OCI-LY3 (cell line): ENCODE measurements around the gene RELN.

ENCODE experiments used
- H2AFZ ChIP-seq: fragments of 200-600, 300-600 bp; shearing (Covaris generic); 2 replicates; pipeline ENCODE4 v1.6.0; 2014; ENCODE audit warnings: antibody characterized with exemption, low read depth, low read length
- H3K27ac ChIP-seq: fragments of 200-600, 300-600 bp; sonication (generic); 2 replicates; pipeline ENCODE4 v1.5.1; 2014; ENCODE audit warnings: mild to moderate bottlenecking, low read length, moderate library complexity, mixed read lengths
- H3K27me3 ChIP-seq: fragments of 200-600, 300-600 bp; sonication (generic); 2 replicates; pipeline ENCODE4 v1.6.1; 2014; ENCODE audit warnings: low read depth, low read length, mixed read lengths
- H3K36me3 ChIP-seq: fragments of 200-600, 300-600 bp; sonication (generic); replicated peaks from 2 replicates; pipeline ENCODE3; 2014; ENCODE audit warnings: low read depth, low read length, mixed read lengths
- H3K4me1 ChIP-seq: fragments of 300-600, 200-600 bp; sonication (generic); 2 replicates; pipeline ENCODE4 v1.6.1; 2014; ENCODE audit warnings: low read length, mixed read lengths
- H3K4me2 ChIP-seq: fragments of 200-600, 300-600 bp; sonication (generic); 2 replicates; pipeline ENCODE4 v1.6.1; 2014; ENCODE audit warnings: low read length, mixed read lengths
- H3K4me3 ChIP-seq: fragments of 300-600, 200-600 bp; sonication (generic); 2 replicates; pipeline ENCODE4 v1.5.1; 2014; ENCODE audit warnings: antibody characterized with exemption, mild to moderate bottlenecking, low read length, moderate library complexity
- H3K79me2 ChIP-seq: fragments of 300-600, 200-600 bp; shearing (Covaris generic); 2 replicates; pipeline ENCODE4 v1.6.1; 2014; ENCODE audit warnings: mild to moderate bottlenecking, low read length, mixed read lengths
- H3K9ac ChIP-seq: fragments of 300-600, 200-600 bp; shearing (Covaris generic); 2 replicates; pipeline ENCODE4 v1.6.0; 2014; ENCODE audit warnings: mild to moderate bottlenecking, low read length, moderate library complexity
- H3K9me3 ChIP-seq: fragments of 200-600, 300-600 bp; shearing (Covaris generic); 2 replicates; pipeline ENCODE4 v1.6.1; 2014; ENCODE audit warnings: low read length, mixed read lengths; ENCODE audit not compliant: insufficient read depth
- H4K20me1 ChIP-seq: fragments of 200-600, 300-600 bp; sonication (generic); 2 replicates; pipeline ENCODE4 v1.6.1; 2016; ENCODE audit warnings: low read length, mixed read lengths; ENCODE audit not compliant: insufficient read depth
- EZH2phosphoT487 ChIP-seq: fragments of 200-600 bp; shearing (Covaris generic); IDR thresholded peaks from 2 replicates; pipeline ENCODE4 v1.6.1; 2018; ENCODE audit warnings: antibody characterized with exemption, mixed run types, low read depth
- TF ChIP-seq, protein P1 (sequence below): fragments of 200-600, 300-600 bp; sonication (generic); IDR thresholded peaks from 2 replicates; pipeline ENCODE4 v1.5.1; 2014; ENCODE audit warnings: antibody characterized with exemption, low read length, low read depth

Gene RELN

DNA sequence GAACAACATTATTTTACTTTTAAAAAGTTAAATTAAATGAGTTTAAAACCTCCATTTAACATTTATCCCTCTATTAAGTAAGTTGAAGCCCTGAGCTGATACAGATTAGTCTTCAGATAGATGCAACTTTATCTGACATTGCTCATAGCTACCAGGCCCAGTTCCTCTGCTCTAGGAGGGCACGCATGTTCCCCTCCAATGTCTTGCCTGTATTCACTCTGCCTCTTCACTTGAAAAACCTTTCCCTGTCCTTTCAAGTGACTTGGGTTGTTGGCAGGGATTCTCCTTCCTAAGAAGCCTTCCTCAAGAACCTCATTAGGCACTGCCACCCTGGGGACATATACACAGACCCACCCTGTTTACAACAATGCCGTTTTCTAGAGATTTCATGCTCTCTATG is 270.4 kb downstream of the RELN start:
- Histone ChIP-seq H3K36me3 (no peaks in the 10 kb centered on the region), H3K4me3 (no peak overlapping the region), H3K9ac (no peak overlapping the region), H3K27ac (no peak overlapping the region), H3K79me2 (no peaks in the 10 kb centered on the region), H3K4me2 (no peak overlapping the region), H3K4me1 (no peaks in the 10 kb centered on the region), H2AFZ (no peak overlapping the region), H4K20me1 (no peaks in the 10 kb centered on the region), H3K9me3 (no peaks in the 10 kb centered on the region), H3K27me3 (peaks cover 13% of the 10 kb centered on the region; the same call in 1 of the 2 replicates)
- no peak for TF ChIP-seq EZH2phosphoT487
- TF ChIP-seq, protein P1, sequence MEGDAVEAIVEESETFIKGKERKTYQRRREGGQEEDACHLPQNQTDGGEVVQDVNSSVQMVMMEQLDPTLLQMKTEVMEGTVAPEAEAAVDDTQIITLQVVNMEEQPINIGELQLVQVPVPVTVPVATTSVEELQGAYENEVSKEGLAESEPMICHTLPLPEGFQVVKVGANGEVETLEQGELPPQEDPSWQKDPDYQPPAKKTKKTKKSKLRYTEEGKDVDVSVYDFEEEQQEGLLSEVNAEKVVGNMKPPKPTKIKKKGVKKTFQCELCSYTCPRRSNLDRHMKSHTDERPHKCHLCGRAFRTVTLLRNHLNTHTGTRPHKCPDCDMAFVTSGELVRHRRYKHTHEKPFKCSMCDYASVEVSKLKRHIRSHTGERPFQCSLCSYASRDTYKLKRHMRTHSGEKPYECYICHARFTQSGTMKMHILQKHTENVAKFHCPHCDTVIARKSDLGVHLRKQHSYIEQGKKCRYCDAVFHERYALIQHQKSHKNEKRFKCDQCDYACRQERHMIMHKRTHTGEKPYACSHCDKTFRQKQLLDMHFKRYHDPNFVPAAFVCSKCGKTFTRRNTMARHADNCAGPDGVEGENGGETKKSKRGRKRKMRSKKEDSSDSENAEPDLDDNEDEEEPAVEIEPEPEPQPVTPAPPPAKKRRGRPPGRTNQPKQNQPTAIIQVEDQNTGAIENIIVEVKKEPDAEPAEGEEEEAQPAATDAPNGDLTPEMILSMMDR: no peak

DNA sequence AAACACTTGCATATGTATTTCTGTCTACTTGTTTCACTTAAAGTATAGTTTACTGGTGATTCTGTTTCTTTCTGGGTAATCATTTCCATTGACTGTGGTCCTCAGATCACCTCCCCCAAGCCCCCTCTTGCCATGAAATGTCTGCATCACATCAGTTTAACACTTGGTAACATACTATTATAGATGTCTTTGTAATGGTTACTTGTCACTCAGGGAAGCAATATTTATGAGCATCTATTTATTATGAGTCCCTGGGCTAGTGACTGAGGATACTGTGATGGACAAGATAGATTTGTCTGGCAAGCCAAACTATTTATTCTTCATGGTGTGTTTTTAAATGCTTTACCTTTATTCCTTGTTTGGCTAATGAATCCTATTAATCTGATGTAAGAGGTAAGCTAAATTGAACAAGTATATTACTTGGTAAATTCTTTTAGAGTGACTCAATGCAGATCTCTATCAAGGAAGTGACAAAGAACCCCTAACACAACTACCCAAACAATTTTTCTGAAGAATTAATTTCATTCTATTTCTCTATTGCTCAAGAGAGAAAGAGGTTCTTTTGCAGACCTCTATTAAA is 270.9 kb downstream of the RELN start:
- TF ChIP-seq, protein P1: no peak
- TF ChIP-seq EZH2phosphoT487: no peak
- Histone ChIP-seq H3K27me3 (peaks cover 13% of the 10 kb centered on the region; the same call in 1 of the 2 replicates), H3K4me3 (no peak overlapping the region), H3K9me3 (no peaks in the 10 kb centered on the region), H3K4me1 (no peaks in the 10 kb centered on the region), H3K36me3 (no peaks in the 10 kb centered on the region), H3K9ac (no peak overlapping the region), H3K4me2 (no peak overlapping the region), H4K20me1 (no peaks in the 10 kb centered on the region), H3K27ac (no peak overlapping the region), H2AFZ (no peak overlapping the region), H3K79me2 (no peaks in the 10 kb centered on the region)

DNA sequence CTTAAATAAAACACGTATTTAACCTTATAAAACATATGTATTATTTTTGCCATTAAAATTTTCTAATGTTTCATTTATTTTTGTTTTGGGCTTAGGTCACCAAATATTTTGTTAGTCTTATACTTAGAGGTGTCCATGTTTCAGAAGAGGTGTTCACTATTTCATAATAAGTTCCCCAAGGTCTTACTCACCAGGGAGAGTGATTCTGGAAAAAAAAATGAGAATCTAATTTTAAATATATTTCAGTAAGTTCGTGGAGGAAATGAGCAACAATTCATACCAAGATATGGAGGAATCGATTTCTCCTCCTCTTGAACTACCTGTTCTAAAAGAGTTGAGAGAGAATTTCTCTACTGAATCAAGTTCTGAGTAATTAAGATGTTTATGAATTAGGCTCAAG is 271.9 kb downstream of the RELN start:
- no peaks in the 10 kb centered on the region for H3K79me2 ChIP-seq
- no peaks in the 10 kb centered on the region for H3K36me3 ChIP-seq
- H3K27ac ChIP-seq: no peak overlapping the region
- H3K4me1 ChIP-seq: no peaks in the 10 kb centered on the region
- peaks cover 18% of the 10 kb centered on the region; the same call in 1 of the 2 replicates for H3K27me3 ChIP-seq
- H3K4me2 ChIP-seq: no peak overlapping the region
- no peak overlapping the region for H3K4me3 ChIP-seq
- H2AFZ ChIP-seq: no peak overlapping the region
- no peaks in the 10 kb centered on the region for H3K9me3 ChIP-seq
- H4K20me1 ChIP-seq: no peaks in the 10 kb centered on the region
- TF ChIP-seq, protein P1: no peak
- TF ChIP-seq EZH2phosphoT487: no peak
- no peak overlapping the region for H3K9ac ChIP-seq

DNA sequence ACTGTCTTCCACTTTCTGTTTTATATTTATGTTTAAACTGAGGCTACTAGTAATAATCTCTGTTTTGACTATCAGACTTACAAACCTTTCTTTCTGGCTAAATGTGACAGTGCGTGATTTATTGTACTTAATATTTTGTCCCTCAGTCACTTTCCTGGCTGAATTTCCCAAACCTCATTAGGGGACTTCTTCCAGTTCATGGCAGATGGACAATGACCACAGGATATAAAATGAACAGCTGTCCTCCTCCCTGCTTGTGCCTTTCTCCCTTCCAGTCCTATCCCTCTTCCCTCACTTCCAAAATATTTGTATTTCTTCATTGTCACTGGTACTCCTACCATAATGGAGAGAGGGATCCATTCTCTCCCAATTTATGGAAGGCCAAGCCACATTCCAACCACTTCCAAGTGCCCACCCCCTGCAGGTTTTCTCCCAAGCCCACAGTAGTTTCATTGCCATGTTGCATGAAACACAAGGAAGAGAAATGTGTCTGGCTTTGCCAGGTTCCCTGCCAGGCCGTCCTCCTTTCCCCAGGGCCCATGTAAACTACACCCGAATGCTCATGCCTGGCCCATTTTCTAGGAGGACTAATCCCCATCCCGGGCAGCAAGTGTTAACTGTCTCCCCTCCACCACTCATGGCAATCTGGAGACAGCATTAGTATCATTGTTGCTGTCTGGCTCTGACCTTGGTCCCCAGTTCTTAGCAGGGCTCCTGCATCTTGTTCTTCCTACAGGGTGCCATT is 273.9 kb downstream of the RELN start:
- Histone ChIP-seq H3K27me3 (peaks cover 18% of the 10 kb centered on the region; the same call in 1 of the 2 replicates), H2AFZ (no peak overlapping the region), H3K4me3 (no peak overlapping the region), H3K4me1 (no peaks in the 10 kb centered on the region), H3K27ac (no peak overlapping the region), H3K9me3 (no peaks in the 10 kb centered on the region), H3K4me2 (no peak overlapping the region), H3K36me3 (no peaks in the 10 kb centered on the region), H4K20me1 (no peaks in the 10 kb centered on the region), H3K79me2 (no peaks in the 10 kb centered on the region), H3K9ac (no peak overlapping the region)
- TF ChIP-seq, protein P1: no peak
- TF ChIP-seq EZH2phosphoT487: no peak
